NCI-H146 treated with DMSO at 0.1 percent for 48 hours (cell line): ENCODE measurements around the gene ARHGEF40.

ENCODE experiments used
- DNase-seq: peaks from one replicate; lab custom pipeline; 2025; ENCODE audit not compliant: unreplicated experiment; lab: John Stamatoyannopoulos, UW

The ARHGEF40 gene

DNA sequence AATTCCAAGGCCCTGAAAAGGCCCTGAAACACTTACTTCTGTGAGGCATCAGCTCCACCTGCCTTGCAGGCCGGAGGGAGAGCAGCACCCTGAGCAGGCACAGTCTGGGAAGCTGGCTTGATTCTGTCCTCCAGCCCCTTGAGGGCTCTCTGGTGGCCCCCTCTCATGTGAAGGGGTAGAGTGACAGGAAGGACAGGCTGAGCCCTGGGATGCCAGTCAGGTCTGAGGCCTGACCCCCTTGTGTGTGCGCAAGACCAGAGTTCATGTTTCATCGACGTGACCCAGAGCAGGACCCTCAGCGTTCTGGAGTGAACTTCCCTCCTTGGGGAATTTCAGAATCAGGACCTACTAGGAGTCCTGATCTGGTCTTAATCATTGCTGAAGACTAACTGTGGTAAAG is 11.2 kb upstream of the ARHGEF40 start:
- no peak for DNase-seq

DNA sequence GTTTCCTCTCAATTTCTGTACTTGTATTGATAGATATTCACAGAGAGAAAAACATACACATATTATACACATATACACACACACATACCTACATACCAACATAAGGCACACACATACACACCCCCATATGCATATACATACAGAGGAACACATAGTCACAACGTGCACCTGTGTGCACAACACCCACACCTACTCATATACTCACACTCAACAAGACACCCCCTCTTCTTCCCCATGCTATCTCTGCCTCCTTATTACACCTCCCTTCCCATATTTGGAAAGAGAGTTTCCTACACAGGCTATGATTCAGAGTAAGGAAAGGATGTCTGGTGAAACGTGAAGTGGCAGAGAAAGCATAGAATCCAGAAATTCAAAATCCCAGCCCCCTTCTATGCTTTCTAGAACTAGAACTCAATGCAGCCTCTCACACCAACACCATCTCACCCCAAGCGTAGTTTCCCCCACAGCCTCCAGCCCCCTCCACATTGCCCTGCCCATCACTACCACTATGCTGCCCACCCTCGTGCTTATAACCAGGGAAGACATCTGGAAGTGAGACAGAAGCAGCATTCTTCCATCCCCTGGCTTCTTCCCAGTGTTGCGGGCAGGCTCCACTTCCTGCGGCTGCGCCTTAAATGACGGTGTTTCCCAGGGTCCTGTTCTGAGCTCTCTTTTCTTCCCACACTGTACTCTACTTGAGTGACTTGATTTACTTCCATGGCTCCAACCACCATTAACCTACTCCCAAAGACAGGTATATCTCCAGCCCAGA is 10.1 kb upstream of the ARHGEF40 start:
- no peak for DNase-seq

DNA sequence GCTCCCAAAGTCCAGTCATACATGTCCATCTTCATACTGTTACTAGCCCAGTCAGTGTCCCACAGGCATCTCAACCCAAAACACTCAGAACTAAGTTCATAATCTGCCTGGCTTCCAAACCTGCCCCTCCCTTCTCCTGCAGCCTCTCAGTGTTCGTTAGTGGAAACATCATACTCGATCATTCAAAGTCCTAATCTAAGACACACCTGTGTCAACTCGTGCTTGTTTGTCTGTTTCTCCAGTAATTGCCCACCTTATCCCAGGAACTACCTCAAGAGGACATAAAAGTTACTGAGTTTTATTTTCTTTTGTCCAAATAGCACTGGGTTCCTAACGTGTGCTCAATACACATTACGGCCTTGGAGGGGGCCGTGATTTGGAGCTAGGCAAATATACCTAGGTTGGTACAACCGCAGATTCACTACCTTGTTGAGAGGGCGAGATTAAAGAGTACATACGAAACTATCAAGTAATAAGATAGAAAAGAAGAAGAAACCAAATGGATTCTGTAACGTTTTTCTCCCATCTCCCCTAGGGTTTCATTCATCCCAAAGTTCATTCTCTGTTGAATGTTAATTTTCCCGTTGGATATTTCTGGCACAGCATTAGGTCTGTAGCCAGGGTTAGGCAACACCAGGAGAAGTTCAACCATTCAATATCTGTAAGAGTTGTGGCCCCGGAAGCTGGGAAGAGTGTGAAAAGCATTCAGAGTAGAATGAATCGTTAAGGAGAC is 9.3 kb upstream of the ARHGEF40 start:
- no peak for DNase-seq

DNA sequence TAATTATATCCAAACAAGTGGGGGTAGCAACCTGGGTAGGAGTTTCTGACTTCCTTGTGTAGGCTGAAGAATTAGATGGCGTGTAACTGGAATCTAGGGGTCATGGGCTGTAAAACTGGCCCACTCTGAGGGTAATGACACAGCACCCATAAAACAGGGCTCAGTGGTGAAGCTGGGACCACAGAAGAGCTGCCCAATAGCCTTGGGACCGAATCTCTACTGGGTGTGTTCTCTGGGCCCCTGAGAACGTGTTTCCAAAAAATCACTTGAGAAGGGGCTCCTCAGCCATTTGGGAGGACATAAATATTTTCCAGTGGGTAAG is 8.8 kb upstream of the ARHGEF40 start:
- no peak for DNase-seq

DNA sequence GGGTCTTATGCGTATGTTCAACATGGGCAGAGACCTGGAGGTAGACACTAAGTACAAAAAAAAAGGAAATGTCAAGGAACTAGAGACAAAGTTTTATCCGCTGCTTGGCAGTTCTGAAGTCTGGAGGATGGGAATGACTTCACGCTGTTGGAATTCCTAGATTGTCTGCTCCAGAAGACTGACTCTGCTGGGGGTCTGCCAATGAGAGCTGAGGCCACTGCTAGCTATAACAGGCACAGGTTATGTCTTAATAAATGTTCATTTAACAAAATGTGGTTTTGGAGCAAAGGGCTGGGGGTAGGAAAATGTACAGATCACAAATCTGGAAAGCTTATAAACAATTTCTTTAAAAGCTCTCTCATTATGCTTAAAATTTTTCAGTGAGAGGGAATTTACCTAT is 6.6 kb upstream of the ARHGEF40 start:
- DNase-seq: no peak

DNA sequence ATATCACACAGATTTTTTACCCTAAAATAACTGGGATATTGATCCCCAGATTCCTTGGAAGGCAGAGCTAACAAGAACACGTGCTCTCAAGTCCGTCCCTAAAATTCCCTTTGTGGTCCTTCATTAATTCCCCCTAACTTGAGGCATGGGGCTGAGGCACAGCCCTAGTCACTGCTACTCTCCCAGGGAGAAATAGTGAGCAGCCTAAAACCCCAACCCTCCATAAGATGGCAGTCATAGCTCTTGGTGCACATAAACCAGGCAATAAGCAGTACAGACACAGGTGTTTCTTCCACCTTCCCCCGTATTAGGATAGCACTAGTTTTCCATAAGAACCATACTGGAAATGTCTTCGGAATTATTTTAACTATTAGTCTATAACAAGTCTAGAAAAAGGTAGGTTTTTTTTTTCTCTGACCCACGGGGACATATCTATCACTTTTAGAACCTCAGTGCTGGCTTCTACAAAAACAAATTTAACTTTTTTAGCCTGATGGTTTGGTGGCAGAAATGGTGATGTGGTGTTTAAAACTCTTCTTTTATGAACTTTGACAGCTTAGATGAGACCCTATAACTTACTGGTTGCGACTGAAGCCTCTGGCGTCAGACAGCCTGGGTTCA is 3.1 kb upstream of the ARHGEF40 start:
- peak; percentile 28 for DNase-seq

DNA sequence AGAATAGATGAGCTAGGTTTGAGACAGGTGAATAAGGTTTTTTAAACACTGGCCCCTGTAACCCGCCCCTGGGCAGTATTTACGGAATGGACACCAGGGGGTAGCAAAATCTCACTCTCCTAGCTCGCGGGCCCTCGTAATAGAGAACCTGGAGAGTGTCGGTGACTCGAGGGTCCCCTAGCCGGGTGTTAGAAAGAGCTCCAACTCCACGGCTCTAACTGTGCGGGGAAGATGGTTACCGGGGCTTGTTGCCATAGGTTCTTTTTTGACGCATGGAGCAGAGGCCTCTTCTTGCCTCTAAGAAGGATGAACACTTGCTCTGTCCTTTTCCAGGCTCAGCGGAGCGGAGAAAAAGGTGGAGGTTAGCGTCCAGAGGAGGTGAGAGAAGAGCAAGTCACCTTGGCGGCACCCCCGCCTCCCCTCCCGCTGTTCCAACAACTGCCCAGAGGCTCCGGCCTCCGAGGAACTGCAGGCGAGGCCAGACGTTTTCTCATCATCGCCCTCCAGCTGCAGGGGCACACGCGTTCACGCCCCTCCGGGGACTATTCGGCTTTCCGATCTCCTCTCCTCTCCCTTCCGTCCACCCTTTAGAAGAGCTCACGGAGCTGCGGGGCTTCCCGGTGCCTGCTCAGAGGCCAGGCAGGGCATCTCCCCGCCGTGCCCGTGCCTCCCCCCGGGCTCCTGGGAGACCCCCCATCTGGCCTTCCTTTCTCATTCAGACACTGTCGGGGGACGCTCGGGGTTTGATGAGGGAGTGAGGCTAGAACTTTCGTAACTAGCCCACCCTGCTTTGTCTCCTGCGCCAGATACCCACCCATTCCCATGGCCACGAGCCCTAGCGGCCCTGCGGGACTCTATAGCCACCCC is 1.4 kb upstream of the ARHGEF40 start:
- peak; percentile 50 for DNase-seq

DNA sequence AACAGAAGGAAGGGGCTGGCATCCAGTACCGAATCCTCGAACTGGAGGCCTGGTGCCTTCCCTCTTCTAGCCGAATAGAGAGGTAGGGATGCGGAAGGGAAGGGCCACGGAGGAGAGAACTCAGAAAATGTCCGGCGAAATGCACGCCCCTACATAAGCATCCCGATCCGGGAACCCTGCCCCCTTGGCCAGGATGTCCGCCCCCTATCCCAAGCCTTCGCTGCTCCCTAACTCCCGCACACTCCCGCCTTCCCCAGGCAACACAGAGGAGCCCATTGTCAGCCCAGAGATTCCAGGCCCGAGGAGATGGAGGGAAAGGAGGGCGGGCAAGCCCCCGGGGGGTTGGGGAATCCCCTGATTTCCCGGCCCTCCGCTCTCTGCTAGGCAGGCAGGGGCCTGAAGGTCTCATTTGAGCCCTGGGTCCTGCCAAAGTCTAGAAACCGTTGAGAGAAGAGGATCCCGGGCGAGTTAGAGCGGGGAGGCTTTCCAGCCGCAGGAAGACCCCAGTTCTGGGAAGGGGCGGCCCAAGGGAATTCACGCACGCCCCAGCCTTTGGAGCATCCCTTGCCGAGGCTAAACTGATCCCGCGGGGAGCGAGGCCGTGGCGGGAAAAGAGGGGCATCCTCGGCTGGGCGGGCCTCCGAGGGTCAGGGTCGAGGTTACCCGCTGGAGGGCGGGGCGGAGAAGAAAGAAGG is 569 bp upstream of the ARHGEF40 start:
- DNase-seq: no peak

DNA sequence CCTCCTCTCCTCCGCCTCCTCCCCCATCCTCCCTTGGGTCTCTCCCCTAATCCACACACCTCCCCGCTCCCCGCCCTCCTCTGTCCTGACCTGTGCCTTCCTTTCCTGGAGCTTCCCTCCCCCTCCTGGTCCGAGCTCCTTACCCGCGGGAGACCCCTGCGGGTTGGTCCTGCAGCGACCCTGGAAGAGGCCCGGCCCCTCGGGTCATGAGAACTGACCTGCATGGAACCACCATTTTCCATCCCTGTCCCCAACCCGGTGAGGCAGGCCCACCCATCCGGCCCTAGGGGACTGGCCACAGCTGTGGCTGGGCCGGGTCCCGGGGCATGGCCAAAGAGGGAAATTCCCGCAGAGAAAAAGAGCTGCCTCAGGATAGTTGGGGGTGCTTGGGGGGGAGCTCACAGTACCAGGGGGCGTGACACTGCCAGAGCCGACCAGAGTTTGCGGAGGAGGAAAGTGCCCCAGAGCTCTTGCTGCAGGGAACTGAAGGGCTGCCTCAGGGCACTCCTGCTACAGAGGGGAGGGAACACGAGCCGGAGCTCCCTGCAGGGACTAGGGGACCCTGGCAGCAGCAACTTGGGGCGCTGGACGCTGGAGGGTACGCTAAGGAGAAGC is 613 bp downstream of the ARHGEF40 start:
- DNase-seq: no peak

DNA sequence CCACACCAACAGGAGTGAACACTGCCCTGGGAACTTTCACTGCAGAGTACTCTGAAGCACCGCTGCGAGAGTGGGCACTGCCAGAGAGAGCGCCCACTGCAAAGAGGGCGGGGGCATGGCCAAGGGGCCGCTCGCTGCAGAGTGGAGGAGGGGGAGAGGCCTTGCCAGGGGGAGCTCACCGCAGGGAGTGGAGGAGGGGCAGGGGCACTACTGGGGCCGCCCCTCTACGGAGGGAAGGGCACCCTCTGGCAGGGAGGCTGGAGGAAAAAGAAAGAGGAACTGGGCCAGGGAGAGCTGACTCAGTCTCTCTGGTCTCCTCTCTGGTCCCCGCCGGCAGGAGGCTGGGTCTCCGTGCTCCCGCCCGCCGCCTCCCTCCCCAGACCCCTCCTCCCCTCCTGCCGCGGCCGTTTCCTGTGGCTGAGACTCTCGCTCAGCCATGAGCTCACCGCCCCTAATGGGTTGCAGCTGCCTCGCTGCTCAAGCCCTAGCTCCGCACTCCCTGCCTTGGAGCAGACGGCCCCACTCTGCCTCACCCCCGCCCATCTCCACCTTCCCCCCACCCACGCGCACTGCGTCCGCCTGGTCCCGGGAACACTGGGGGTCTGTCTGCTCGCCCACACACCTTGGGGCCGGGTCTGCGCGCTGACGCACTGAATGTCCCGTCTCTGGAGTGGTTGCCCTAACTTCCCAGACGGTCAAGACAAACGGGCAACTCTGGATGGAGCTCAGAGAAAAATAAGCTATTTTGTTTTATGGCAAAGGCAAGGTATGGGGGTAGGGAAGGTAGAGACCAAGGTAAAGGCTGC is 1.3 kb downstream of the ARHGEF40 start:
- peak; percentile 66 for DNase-seq

DNA sequence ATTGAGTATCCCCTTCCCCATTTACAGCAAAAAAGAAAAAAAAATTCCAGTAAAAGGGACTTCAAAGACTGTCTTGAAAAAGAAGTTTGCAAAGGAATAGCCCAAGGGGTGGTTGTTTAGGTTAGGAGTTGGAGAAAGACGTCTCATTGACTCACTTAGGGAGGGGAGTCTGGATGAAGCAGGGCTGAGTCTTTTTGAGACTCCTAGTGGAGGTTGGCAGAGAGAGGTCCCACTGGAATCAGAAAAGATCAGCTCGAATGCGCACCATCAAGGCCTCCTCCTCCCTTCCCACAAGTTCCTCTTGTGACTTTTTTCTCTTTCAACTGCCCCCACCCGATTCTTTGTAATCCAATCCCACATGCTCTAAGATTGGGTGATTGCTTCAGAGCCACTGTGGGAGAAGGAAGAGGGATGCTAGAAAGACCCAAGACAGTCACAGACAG is 1.9 kb downstream of the ARHGEF40 start:
- DNase-seq: no peak

DNA sequence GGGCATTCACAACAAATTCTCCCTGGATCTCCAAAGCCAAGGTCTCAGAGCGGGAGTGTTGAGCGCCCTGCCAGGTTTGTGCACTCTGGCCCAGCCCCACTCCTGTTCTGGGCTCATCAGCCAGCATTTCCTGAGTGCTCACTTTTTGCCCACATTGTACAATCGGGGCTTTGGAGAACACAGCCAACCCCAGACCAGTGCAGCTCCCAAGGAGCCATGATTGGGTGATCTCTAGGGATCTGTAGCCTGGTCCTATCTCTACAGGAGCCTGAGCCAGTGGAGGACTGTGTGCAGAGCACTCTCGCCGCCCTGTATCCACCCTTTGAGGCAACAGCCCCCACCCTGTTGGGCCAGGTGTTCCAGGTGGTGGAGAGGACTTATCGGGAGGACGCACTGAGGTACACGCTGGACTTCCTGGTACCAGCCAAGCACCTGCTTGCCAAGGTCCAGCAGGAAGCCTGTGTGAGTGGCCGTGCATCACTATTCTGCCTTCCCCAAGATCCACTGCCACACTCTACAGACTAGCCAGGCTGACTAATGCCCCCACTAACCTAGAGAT is 2.8 kb downstream of the ARHGEF40 start:
- no peak for DNase-seq

DNA sequence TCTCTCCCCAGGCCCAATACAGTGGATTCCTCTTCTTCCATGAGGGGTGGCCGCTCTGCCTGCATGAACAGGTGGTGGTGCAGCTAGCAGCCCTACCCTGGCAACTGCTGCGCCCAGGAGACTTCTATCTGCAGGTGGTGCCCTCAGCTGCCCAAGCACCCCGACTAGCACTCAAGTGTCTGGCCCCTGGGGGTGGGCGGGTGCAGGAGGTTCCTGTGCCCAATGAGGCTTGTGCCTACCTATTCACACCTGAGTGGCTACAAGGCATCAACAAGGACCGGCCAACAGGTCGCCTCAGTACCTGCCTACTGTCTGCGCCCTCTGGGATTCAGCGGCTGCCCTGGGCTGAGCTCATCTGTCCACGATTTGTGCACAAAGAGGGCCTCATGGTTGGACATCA is 3.8 kb downstream of the ARHGEF40 start:
- DNase-seq: no peak

DNA sequence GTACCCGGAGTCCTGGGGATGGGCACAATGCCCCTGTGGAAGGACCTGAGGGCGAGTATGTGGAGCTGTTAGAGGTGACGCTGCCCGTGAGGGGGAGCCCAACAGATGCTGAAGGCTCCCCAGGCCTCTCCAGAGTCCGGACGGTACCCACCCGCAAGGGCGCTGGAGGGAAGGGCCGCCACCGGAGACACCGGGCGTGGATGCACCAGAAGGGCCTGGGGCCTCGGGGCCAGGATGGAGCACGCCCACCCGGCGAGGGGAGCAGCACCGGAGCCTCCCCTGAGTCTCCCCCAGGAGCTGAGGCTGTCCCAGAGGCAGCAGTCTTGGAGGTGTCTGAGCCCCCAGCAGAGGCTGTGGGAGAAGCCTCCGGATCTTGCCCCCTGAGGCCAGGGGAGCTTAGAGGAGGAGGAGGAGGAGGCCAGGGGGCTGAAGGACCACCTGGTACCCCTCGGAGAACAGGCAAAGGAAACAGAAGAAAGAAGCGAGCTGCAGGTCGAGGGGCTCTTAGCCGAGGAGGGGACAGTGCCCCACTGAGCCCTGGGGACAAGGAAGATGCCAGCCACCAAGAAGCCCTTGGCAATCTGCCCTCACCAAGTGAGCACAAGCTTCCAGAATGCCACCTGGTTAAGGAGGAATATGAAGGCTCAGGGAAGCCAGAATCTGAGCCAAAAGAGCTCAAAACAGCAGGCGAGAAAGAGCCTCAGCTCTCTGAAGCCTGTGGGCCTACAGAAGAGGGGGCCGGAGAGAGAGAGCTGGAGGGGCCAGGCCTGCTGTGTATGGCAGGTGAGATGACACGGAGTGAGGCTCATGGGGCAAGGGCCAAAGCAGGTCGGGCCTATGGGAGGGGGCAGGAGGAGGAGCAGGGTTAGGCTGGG is 4.5 kb downstream of the ARHGEF40 start:
- no peak for DNase-seq

DNA sequence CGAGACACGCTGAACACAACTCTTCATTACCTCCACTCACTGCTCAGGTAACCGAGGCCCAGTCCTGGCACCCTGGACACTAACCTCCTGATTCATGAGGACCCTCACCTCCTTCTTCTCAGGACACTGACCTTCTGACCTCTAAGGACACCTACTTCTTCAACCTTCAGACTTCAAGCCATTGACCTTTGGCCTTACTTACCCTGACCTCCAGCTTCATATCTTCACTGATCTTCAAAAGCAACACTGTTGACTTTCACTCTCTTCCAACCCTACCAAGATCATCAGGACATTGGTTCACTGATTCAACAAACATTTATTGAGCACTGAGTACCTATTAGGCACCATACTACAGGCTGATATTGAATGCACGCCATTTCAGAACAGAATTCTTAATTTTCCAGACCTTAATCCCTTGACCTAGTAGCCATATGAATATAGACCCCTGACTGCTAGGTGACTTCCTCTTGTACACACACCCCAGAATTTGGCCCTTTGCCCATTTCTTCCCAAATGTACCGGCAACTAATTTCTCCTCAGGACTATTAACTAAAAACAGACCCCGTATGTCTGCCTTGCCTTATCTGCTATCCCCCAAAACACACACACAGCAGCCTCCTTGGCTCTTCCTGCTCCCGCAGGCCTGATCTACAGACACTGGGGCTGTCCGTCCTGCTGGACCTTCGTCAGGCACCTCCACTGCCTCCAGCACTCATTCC is 5.8 kb downstream of the ARHGEF40 start:
- no peak for DNase-seq

DNA sequence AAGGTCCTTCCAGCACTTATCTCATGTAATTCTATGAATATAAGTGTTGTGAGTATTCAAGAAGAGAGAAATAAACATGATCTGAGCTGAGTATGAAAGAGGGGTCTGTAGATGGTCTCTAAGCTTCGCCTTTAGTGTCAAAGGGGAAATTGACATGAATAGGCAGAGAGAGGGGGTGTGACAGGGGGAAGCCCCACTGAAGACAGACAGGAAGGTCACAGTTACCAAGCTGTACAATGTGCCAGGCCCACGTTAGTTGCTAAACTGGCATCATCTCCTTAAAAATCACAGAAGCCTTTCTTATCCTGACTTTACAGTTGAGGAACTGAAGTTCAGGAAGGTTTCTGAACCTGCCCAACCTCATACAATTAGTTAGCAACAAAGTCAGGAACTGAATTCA is 7.6 kb downstream of the ARHGEF40 start:
- no peak for DNase-seq

DNA sequence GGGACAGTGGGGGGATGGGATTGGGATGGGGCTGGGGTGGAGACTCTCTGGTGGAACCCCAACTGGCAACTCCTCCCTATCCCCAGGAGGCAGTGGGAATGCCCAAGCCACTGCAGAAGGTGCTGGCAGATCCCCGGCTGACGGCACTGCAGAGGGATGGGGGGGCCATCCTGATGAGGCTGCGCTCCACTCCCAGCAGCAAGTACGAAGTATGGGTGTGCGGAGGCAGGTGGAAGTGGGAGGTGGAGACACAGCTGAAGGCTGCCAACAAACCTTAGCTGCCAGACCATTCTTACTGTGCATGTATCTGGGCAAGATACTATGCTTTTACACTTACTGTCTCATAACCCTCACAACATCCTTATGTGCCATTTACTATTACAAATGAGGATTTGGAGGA is 8.2 kb downstream of the ARHGEF40 start:
- DNase-seq: no peak

DNA sequence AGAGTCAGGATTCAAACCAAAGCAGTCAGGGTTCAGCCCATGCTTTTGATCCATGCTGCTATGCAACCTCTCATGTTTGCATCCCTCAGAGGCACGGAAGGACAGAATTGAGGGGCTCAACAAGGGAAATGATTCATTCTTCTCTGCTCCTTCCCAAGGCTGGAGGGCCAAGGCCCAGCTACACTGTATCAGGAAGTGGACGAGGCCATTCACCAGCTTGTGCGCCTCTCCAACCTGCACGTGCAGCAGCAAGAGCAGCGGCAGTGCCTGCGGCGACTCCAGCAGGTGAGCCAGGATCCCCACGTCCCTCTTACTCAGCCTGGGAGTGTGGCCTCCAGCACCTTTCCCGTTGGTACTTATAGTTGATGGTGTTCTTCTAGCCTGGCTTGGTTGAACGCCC is 8.6 kb downstream of the ARHGEF40 start:
- DNase-seq: no peak
